HL-60/S4 (cell line): ENCODE measurements around the gene CTNNBL1.

Experiments used
- in situ Hi-C: fragments of 300-500 bp; cut with MboI; formaldehyde crosslinking; loops from 2 replicates; pipeline ENCODE4 v1.14.3; 2022; ENCODE audit warnings: low sequenced_read_pairs

CTNNBL1 gene

DNA sequence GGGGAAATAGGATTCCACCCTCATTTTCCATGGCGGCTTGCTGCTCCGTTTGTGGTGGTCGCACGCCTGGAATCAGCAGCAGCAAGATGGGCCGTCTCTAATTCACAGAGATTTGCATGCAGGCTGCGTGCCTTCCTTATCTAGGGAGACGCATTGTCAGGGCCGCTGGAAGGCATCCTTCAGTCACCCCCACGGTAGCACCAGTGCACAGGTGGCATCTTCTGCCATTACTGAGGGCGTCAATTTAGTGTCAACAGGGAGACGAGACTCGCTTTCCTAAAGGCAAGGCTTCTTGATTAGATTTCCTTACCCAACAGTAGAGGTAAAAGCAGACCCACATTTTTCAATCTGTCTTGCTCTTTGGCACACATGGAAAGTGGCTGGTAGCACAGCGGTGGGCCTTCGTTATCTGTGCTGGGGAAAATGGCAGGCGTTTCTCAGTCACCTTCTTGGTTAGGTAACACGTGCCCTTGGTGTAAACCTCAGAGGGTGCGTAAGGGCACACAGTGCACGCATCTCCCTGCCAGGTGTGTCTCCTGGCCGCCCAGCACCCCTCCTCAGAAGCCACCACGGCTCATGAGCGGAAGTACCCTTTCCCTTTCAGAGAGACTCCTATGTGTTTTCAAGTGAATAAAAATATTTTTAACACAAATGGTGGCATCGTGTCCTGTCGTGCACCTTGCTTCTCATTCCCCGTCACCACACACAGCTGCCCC is 181.8 kb downstream of the CTNNBL1 start:
- in situ Hi-C loops, result no loop called here

DNA sequence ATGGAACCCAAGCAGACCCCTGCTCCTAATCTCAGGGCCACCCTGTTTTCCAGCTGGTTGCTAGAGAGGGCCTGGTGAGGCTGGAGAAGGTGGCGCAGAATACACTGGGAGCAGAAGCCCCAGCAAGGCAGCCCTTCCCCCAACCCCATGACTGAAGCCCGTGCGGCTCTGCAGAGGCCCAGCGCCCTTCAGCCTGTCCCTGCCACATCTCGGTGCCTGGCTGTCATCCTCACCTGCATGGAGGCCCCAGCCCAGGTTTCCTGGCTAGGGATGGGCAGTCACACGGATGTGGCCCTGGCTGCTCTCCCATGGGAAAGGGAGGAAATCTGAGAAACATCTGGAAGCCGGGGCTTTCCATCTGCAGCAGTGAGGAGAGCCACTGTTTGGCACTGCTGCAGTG is 183.0 kb downstream of the CTNNBL1 start:
- in situ Hi-C loops, result no loop called here

DNA sequence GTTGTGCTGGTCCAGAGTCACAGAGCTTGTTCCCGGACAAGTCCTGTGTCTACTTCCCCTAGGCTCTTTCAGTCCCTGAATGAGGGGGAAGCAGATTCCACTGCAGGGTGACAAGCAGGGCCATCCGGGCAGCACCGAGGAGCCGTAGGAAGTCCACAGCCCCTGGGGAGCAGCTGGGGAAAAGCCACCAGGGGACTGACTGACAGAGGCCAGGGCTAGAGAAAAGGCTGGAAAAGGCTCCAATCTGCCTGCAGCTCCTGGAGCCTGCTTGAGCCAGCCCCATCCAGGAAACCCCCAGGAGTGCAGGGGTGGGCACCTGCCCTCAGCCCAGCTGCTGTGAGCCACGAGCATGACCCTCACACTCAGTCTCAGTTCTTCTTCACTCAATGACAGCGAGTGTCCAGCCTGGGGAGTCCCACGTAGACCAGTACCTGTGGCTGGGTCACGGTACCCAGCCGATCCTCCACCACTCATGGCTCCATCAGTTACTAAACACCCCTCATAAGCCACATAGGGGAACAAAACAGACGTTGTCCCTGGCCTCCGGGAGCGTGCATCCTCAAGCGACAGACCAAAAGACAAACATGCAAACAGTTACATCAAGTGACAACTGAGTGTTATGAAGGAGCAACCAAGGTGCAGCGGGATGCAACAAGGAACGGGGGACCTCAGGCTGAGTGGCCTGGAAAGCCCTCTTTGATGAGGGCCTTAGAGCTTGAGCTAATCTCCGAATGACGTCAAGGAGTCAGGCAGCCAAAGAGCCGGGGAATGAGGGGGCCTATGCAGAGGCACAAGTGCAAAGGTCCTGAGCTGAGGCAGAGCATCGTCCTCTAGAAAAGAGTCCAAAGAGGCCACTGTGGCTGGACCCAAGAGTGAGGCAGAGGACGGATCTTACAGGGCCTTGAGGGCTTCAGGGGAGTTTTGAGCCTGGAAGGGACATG is 184.3 kb downstream of the CTNNBL1 start:
- in situ Hi-C loops, result no loop called here

DNA sequence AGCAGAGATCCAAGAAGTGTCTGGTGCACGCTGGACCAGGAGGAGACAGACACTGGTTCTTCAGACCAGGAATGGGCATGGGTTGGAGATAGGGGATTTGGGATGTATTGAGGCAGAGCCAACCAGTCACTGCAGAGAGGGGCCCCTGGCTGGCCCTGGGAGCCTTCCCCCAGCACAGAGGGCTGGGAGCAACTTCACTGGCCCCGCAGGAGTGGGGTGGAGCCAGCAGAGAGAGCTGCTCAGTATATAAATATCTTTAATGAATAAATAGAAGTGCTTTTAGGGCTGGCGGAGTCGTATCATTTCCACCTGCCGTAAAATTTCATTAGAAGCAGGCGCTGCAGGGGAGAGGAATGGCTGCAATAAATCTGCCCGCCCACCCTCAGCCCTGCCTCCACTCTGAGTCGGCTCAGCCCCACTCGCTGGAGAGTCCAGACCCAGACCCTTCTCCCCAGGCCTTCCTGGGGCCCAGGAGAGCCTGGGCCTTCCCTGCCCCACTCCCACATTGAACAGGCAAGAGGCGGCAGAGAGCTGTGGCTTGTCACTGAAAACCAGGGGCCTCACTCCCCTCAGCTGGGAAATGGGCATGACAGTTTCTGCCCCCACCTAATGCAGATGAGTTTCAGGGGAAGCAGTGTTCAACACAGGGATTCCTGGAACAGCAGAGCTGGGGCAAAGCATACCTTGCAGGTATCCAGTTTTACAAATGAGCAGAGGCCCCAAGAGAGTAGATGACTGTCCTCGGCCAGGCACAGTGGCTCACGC is 185.2 kb downstream of the CTNNBL1 start:
- in situ Hi-C loops, result no loop called here

DNA sequence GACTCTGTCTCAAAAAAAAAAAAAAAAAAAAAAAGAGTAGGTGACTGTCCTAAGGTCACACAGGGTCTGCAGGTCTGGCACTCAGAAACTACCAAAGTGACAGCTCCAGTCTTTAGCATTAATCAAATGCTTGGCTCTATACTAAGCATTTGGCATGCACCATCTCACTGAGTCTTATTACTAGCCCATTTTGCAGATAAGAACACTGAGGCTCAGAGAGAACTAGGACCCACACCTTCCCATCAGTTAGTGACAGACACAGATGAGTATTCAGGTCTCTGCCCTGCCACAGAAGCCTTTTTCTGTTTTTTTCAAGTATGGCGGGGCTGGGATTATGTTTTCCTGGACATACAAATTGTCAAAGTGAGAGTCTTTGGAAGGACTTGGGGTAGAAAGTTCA is 186.0 kb downstream of the CTNNBL1 start:
- in situ Hi-C loops, result no loop called here

DNA sequence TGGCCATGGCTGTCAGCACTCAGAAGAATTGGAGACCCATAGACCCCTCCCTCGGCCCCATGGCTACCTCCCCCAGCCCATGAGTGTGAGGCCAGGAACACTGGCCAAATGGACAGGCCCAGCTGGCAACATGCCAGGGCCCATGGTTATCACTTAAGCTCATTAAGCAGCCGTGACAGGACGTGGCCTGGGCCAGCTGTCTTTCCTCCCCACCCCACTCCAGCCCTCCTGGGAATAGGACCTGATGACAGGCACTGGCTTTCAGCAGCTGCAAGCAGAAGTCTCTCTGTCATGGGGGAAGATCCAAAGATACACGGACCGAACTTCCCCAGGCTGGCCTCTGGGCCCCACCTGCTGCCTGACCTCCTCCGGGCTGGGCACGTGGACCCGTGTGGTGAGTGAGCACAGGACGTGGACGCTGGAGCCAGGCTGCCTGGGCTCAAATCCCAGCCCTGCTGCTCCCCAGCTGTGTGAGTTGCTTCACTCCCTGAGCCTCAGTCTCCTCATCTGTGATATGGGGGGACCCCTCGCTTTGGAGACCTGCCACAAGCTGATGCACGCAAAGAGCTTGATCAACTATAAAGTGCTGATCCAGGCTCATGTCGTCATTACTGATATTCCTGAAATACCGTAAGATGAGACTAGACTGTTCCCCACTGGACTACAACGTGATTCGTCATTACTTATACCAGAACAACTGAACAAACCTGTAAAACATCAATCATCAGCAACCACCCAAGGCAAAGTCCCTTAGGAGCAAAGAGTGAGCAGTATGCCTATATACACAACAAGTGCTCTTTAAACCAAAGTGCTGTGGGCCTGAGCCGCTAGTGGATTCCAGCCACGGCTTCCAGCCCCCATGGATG is 187.1 kb downstream of the CTNNBL1 start:
- in situ Hi-C loops, result no loop called here

DNA sequence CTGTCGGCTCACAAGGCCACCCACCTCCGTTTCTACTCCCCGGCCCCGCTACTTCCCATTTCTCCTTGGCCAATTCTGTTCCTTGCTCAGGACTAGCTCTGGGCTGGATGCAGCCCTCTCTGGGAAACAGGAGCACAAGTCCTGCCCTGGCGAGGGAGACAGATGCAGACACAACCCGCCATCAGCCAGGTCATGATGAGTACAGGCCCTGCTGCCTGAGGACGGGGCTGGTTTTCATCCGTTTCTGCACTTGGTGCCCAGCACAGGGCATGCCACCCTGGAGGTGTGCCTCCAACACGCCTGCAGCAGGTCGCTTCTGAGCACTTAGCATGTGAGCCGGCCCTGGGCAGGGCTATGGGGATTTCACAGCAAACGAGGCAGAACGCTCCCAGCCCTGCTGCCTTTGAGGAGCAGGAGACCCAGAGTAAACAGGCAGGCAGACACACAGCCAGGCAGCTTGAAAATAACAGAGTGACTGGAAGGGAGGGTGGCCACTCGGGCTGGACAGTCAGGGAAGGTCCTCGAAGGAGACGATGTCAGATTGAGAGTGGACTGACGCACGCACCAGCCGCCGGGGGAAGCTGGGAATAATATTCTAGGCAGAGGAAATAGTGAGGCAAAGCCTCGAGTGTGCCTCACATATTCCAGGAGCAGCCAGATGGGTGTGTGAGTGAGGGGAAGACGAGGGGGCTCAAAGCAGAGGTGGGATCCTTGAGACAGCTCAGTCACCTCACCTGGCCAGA is 187.9 kb downstream of the CTNNBL1 start:
- in situ Hi-C loops, result no loop called here

DNA sequence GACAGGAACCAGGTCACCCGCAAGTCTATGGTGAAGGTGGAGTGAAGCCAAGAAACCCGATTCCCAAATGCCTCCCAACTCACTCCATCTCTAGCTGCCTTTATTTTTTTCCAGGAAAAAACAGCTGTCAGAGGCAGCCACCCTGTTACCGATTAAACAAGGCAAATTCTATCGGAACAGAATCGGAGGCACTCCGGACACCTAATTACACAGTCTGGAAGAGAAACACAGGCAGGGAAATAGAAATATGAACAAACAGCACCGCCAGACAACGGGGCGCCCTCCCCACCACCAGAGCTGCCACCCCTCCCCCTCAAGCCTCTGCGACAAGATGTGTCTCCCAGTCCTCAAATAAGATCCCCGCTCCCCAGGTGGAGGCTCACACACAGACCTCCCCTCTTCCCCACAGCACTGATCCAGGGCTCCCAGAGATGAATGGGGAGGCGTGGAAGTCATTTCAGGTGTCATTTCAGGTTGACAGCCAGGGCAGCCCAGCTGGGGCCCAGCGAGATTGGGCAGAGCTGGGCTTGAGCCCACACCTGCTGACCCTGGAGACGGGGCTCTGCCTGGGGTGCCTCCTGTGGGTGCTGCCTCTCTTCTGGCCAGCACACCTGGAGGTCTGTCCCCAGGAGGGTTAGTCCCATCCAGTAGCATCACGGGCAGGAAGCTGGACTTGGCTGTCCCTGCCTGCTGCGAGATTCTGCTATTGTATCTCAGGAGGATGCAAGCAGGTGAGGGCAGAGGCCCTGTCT is 189.3 kb downstream of the CTNNBL1 start:
- in situ Hi-C loops, result no loop called here

DNA sequence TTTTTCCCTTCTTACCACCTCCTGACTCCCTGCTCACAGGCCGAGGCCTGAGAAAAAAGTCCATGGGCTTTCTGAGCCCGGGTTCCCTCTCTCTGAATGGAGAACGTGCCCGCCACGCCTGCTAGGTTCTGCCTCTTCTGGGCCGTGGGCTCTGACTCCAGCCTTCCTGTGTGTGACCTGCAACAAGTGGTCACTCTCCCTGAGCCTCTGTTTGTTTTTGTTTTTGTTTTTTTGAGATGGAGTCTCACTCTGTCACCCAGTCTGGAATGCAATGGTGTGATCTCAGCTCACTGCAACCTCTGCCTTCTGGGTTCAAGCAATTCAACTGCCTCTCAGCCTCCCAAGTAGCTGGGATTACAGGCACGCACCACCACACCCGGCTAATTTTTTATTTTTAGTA is 191.2 kb downstream of the CTNNBL1 start:
- in situ Hi-C loops, result no loop called here

DNA sequence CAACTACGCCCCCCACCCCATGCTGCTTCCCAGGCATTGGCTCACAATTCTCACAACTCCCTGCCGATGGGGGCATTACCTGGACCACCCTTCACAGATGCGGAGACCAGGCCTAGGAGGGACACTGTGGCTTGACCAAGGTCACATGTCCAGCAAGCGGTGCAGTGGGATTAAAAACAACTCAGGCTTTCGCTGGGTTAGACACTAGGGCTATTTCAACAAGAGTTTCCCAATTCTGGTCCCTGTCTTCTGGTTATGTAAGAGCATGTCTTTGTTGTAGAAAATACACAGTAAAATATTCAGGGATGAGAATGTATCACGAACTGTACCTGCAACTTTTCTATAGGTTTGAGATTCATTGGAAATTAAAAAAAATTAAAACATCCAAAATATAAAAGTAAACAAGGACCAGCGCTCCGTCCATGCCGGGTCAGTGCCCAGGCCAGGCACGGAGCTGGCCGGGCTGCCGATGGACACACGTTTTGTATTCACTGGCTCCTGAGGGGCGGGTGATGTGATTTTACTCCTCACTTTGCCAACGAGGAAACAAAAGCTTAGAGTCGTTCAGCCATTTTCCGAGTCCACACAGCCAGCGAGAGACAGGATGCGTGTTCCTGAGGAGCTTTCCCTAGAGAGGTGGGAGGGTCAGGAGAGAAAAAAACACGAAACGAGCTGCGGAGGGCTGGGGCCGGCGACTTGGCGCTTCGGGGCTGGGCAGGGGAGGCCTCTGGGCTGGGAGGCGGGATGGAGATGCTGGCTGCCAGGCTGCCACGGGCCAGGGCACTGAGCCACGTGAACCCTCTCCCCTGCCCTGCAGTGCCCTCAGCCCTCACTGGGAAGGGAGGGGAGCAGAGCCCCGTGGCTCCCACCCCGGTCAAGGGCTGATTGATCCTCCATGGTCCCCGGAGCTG is 192.0 kb downstream of the CTNNBL1 start:
- in situ Hi-C loops, result no loop called here

DNA sequence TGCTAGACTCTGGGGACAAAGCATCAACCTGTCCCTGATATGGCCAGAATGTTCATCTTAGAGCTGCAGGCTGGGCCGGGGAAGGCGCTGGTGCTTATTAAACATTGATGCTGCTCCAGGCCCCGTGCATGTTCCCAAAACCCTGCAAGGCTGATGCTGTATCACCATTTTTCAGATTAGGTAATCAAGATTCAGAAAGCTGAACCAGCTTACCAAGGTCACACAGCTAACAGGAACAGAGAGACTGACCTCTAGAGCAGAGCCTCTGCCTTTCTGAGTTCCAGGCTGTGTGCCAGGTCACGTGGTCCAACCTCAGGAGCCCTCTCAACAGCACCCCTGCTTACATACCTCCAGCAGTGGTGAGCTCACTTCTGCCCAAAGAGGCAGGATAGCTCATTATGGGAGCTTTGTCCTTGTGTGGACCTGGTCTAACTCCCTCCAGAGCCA is 193.0 kb downstream of the CTNNBL1 start:
- in situ Hi-C loops, result no loop called here

DNA sequence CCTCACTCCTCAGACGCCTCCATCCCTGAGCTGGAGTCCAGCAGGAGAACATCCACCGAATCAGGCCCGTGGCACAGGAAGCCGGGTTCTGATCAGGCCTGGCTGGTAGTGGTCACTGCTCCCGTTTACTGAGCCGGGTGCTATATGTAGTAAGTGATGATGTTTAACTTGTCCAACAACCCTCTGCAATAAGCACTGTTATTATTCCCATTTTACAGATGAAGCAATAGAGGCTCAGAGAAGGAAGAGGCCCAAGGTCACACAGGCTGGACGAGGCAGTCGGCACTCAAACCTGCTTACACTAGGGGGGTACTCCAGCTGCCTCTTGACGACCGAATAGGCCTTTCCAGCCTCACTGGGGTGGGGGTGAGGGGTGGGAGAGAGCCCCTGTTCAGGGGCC is 194.8 kb downstream of the CTNNBL1 start:
- in situ Hi-C loops, result no loop called here

DNA sequence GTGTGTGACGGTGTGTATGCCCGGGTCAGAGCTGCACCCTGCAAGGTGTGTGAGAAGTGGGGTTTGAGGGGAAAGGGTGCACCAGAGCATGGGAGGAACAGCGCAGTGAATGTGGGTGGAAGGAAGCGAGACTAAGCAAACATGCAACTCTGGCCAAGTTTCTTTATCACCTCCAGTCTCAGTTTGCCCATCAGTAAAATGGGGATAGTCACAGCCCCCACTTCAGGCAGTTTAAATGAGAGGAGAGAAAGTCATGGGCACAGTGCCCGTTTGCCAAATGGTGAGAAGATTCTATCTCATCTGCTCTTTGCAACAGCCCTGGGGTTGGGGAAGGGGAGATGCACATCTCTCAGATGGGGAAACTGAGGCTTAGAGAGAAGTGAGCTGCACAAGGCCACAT is 196.3 kb downstream of the CTNNBL1 start:
- in situ Hi-C loops, result no loop called here

DNA sequence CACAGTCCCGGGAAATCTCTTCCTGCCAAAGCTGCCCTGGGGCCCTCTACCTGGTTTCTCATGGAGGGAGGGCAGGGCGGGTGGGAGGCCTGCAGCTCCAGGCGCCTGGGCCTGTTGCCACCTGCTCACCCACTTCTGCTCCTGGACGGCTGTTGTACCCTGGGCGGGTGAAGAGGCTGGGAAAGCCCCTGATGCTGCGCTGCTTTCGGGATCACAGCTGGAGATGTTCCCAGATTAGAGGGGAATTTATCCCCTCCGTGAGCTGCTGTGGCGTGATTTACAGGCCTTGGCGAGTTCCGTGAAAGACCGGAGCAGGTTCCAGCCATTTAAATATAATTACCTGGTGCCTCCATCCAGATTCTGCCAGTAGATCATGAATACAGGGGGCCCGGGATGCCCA is 196.8 kb downstream of the CTNNBL1 start:
- in situ Hi-C loops, result no loop called here

DNA sequence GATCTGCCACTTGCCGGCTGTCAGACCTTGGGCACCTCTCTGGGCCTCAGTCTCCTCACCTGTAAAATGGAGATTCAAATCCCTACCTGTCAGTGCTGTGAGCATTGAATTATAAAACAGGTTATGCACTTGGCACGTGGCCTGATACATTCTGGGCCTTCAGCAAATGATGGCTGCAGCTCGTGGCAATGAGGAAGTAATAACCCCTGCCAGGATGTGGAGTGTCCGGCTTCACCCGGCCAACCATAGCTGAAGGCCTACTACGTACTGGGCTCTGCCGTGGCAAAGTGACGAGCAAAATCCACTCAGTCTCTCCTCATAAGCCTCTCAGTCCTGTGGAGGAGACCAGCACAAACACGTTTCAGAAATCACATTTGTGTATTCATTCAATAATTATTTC is 198.2 kb downstream of the CTNNBL1 start:
- in situ Hi-C loops, result no loop called here

DNA sequence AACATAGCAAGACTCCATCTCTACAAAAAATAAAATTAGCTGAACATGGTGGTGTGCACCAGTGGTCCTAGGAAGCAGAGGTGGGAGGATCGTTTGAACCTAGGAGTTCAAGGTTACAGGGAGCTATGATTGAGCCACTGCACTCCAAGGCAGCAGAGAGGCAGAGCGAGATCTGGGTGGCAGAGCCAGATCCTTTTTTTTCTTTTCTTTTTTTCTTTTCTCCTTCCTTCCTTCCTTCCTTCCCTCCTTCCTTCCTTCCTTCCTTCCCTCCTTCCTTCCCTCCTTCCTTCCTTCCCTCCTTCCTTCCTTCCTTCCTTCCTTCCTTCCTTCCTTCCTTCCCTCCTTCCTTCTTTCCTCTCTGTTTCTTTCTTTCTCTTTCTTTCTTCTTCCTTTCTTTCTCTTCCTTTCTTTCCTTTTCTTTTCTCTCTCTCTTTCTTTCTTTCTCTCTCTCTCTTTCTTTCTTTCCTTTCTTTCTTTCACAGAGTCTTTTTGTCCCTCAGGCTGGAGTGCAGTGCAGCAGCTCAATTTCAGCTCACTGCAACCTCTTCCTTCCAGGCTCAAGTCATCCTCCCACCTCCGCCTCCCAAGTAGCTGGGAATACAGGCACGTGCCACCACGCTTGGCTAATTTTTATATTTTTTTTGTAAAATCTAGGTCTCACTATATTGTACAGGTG is 199.9 kb downstream of the CTNNBL1 start:
- in situ Hi-C loops, result no loop called here

DNA sequence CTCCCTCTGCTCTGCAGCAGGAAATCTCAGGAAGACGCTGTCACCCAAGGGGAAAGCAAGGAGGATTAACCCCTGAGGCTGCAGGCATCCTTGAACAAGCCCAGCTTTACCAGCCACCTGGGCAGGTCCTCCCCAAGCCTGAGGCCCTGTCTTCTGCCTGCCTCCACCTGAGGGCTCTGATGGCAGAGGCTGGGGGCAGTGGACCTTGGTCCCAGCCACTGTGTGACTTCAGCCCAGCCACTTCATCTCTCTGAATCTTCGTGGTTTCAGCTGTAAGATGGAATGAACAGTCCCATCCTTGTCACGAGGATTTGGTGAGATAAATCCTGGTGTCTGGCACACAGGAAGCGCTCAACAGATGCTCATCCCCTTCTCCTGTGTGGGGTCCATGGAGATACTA is 200.6 kb downstream of the CTNNBL1 start:
- in situ Hi-C loops, result no loop called here
